Chondrocyte (in vitro differentiated cells): ENCODE data around the gene FOXN1. TPM values are rescaled to one million over a fixed set of nuclear protein-coding genes. Genes with fewer than 3 reads are reported as not detected.
"Not testable (repeated sequence)": the region's sequence is repeated elsewhere in the genome, so short reads cannot be mapped to it uniquely, and the experiment has no call there.

Experiments used
- DNase-seq: peaks from one replicate; pipeline ENCODE4 v3.0.0; 2021; ENCODE audit warnings: mixed read lengths, low spot score
- H3K27ac Mint-ChIP-seq: one replicate; pipeline ENCODE4 v1.8.0; 2021; ENCODE audit warnings: mild to moderate bottlenecking, moderate library complexity, mixed read lengths; ENCODE audit not compliant: unreplicated experiment
- H3K27me3 Mint-ChIP-seq: 2 replicates; pipeline ENCODE4 v1.8.0; 2021; ENCODE audit warnings: low read depth, mixed read lengths
- H3K36me3 Mint-ChIP-seq: 2 replicates; pipeline ENCODE4 v1.8.0; 2021; ENCODE audit warnings: low read depth, mixed read lengths
- H3K4me1 Mint-ChIP-seq: 2 replicates; pipeline ENCODE4 v1.8.0; 2021; ENCODE audit warnings: low read depth, mild to moderate bottlenecking, mixed read lengths
- H3K4me3 Mint-ChIP-seq: one replicate; pipeline ENCODE4 v1.8.0; 2021; ENCODE audit warnings: mild to moderate bottlenecking, moderate library complexity, mixed read lengths; ENCODE audit not compliant: unreplicated experiment
- H3K9me3 Mint-ChIP-seq: 2 replicates; pipeline ENCODE4 v1.8.0; 2021; ENCODE audit warnings: low read depth, mixed read lengths
- long read RNA-seq: library from polyadenylated mRNA; stranded (forward); transcript quantifications from one replicate; pipeline ENCODE4 v2.0.0, GENCODE V29; 2021
- total RNA-seq: library from RNA; stranded (reverse); gene quantifications from 3 replicates; pipeline ENCODE4 v1.2.1, GENCODE V29; 2021
- TF ChIP-seq, protein P1 (sequence below): fragments of 200-600 bp; sonication (generic); IDR thresholded peaks from 2 replicates; pipeline ENCODE4 v1.5.0; 2021; ENCODE audit warnings: antibody characterized with exemption, mild to moderate bottlenecking, moderate library complexity

FOXN1 gene, protein sequence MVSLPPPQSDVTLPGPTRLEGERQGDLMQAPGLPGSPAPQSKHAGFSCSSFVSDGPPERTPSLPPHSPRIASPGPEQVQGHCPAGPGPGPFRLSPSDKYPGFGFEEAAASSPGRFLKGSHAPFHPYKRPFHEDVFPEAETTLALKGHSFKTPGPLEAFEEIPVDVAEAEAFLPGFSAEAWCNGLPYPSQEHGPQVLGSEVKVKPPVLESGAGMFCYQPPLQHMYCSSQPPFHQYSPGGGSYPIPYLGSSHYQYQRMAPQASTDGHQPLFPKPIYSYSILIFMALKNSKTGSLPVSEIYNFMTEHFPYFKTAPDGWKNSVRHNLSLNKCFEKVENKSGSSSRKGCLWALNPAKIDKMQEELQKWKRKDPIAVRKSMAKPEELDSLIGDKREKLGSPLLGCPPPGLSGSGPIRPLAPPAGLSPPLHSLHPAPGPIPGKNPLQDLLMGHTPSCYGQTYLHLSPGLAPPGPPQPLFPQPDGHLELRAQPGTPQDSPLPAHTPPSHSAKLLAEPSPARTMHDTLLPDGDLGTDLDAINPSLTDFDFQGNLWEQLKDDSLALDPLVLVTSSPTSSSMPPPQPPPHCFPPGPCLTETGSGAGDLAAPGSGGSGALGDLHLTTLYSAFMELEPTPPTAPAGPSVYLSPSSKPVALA
- total RNA-seq = not detected in 3 replicates
- long read RNA-seq = 0 reads

DNA sequence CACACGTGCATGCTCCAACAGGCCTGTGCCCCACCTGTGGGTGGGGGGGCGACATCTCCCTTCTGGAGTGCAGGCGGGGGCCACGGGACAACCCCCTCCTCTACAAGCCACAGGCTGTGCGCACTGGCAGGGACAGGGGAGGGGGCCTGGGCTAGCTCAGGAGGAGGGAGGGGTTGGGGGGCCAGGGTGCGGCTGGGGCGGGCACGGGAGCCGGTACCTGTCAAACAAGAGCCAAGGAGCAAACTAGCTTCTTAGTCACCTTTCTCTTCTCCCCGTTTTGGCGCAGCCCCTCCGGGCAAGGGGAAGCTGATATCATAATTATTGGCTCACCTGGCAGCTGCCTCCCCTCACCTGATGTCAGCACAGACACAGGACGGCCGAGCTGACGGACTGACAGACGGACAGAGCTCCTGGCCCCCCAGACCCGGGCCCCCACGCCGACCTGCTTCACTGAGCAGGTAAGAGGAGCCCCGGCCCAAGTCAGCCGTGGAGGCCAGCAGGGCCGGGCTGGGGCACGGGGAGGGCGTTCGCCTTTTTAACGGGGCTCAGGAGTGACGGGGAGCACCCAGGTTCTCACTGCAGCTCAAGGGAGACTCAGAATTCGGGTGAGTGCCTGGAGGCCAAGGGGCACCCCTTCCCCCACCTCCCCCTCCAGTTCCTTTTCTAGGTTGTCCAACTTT lies at the start of gene FOXN1:
Gene FOXN1 (plus strand): TSS at position 363 of the 680 bp plus-strand sequence. CDS start 17,622 bp downstream, outside the sequence.
- H3K27ac Mint-ChIP-seq = no peak within 1 kb of the TSS
- no peak for DNase-seq
- no peaks in the 10 kb centered on the region for H3K36me3 Mint-ChIP-seq
- peaks cover 45% of the 10 kb centered on the region for H3K27me3 Mint-ChIP-seq
- no peaks in the 10 kb centered on the region for H3K9me3 Mint-ChIP-seq
- TF ChIP-seq, protein P1, sequence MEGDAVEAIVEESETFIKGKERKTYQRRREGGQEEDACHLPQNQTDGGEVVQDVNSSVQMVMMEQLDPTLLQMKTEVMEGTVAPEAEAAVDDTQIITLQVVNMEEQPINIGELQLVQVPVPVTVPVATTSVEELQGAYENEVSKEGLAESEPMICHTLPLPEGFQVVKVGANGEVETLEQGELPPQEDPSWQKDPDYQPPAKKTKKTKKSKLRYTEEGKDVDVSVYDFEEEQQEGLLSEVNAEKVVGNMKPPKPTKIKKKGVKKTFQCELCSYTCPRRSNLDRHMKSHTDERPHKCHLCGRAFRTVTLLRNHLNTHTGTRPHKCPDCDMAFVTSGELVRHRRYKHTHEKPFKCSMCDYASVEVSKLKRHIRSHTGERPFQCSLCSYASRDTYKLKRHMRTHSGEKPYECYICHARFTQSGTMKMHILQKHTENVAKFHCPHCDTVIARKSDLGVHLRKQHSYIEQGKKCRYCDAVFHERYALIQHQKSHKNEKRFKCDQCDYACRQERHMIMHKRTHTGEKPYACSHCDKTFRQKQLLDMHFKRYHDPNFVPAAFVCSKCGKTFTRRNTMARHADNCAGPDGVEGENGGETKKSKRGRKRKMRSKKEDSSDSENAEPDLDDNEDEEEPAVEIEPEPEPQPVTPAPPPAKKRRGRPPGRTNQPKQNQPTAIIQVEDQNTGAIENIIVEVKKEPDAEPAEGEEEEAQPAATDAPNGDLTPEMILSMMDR = no peak
- H3K4me1 Mint-ChIP-seq = no peaks in the 10 kb centered on the region
- H3K4me3 Mint-ChIP-seq = no peak within 1 kb of the TSS

- Mint-ChIP-seq H3K27me3 (peaks cover 16% of the 10 kb centered on the region), H3K4me1 (no peaks in the 10 kb centered on the region)
- TF ChIP-seq, protein P1 = no peak
Observed at GRCh38 chr17:28457890-28458289, 48.3 kb upstream of the FOXN1 start.

GRCh38 chr17:28458881-28459280 lies 47.3 kb upstream of the FOXN1 start:
- not testable (repeated sequence) for H3K36me3 Mint-ChIP-seq, H3K9me3 Mint-ChIP-seq, DNase-seq, H3K4me1 Mint-ChIP-seq, H3K4me3 Mint-ChIP-seq, H3K27ac Mint-ChIP-seq
- H3K27me3 Mint-ChIP-seq = peaks cover 16% of the 10 kb centered on the region

More at GRCh38 chr17:28457890-28458289, 48.3 kb upstream of the FOXN1 start:
- no peak for DNase-seq
- H3K36me3 Mint-ChIP-seq = no peaks in the 10 kb centered on the region
- no peak overlapping the region for H3K27ac Mint-ChIP-seq
- peaks cover 3% of the 10 kb centered on the region for H3K9me3 Mint-ChIP-seq
- H3K4me3 Mint-ChIP-seq = no peak overlapping the region

- H3K4me3 Mint-ChIP-seq = no peak overlapping the region
- no peaks in the 10 kb centered on the region for H3K36me3 Mint-ChIP-seq
- H3K4me1 Mint-ChIP-seq = no peaks in the 10 kb centered on the region
- DNase-seq = no peak
- no peaks in the 10 kb centered on the region for H3K9me3 Mint-ChIP-seq
- peaks cover 24% of the 10 kb centered on the region for H3K27me3 Mint-ChIP-seq
- TF ChIP-seq, protein P1 = no peak
- no peak overlapping the region for H3K27ac Mint-ChIP-seq
Observed at GRCh38 chr17:28460901-28461300, 45.2 kb upstream of the FOXN1 start.

- Mint-ChIP-seq H3K4me1 (no peaks in the 10 kb centered on the region), H3K9me3 (no peaks in the 10 kb centered on the region), H3K4me3 (no peak overlapping the region), H3K27ac (no peak overlapping the region), H3K36me3 (no peaks in the 10 kb centered on the region), H3K27me3 (peaks cover 54% of the 10 kb centered on the region)
- TF ChIP-seq, protein P1 = no peak
- DNase-seq = no peak
Observed at GRCh38 chr17:28466001-28466400, 40.1 kb upstream of the FOXN1 start.
